ENCODE data around the gene CYSLTR2.

- TF ChIP-seq NFYB (CRISPR knock-in tag; conservative IDR thresholded peaks at IDR 0.05; ENCODE audit: low read depth) (no peak), CTCF (IDR thresholded peaks at IDR 0.05) (no peak), TEAD4 (CRISPR knock-in tag; IDR thresholded peaks at IDR 0.05) (no peak), HMGXB4 (CRISPR knock-in tag; IDR thresholded peaks at IDR 0.05) (no peak), TP53 (CRISPR knock-in tag; IDR thresholded peaks at IDR 0.05) (no peak), ATF2 (CRISPR knock-in tag; IDR thresholded peaks at IDR 0.05; ENCODE audit: borderline replicate concordance, low read depth) (no peak)
Observed at GRCh38 chr13:48715977-48716376, 62.2 kb downstream of the CYSLTR2 start.

All from WTC11 (cell line).